SK-N-SH treated with all-trans-retinoic acid at 6 μM for 48 hours (cell line): ENCODE data around the gene PTPRG.

Source experiments
- ATAC-seq: fragments of 200-7000 bp; cut with Tn5 transposase; 3 replicates; pipeline ENCODE4 v1.9.1; 2020; ENCODE audit warnings: mild to moderate bottlenecking, moderate library complexity
- ARNTL ChIP-seq: fragments of 450-650 bp; formaldehyde crosslinking; IDR thresholded peaks from 2 replicates; pipeline ENCODE4 v1.5.0; 2020; ENCODE audit warnings: low read depth, mild to moderate bottlenecking, moderate library complexity, borderline replicate concordance
- BACH2 ChIP-seq: fragments of 250-450 bp; sonication (Bioruptor Pico); IDR thresholded peaks from 2 replicates; pipeline ENCODE4 v1.9.0; 2021; ENCODE audit warnings: mild to moderate bottlenecking, borderline replicate concordance
- CSDC2 ChIP-seq: fragments of 250-450 bp; sonication (Bioruptor Pico); IDR thresholded peaks from 2 replicates; pipeline ENCODE4 v1.5.0; 2020; ENCODE audit warnings: mild to moderate bottlenecking, moderate library complexity
- ESRRG ChIP-seq: fragments of 250-450 bp; sonication (Bioruptor Pico); IDR thresholded peaks from 2 replicates; pipeline ENCODE4 v1.6.1; 2021; ENCODE audit warnings: mild to moderate bottlenecking
- GLIS3 ChIP-seq: fragments of 250-450 bp; sonication (Bioruptor Pico); IDR thresholded peaks from 2 replicates; pipeline ENCODE4 v1.5.0; 2020; ENCODE audit warnings: mild to moderate bottlenecking, moderate library complexity
- ISL1 ChIP-seq: fragments of 250-450 bp; sonication (Bioruptor Pico); IDR thresholded peaks from 2 replicates; pipeline ENCODE4 v2.1.2; 2022; ENCODE audit warnings: mild to moderate bottlenecking, moderate library complexity
- OSR1 ChIP-seq: fragments of 250-450 bp; sonication (Bioruptor Pico); IDR thresholded peaks from 2 replicates; pipeline ENCODE4 v1.8.0; 2022; ENCODE audit warnings: moderate library complexity, mild to moderate bottlenecking, inconsistent platforms
- PPARA ChIP-seq: fragments of 250-450 bp; sonication (Bioruptor Pico); IDR thresholded peaks from 2 replicates; pipeline ENCODE4 v1.5.0; 2020; ENCODE audit warnings: mild to moderate bottlenecking, borderline replicate concordance
- SNAI2 ChIP-seq: fragments of 250-450 bp; sonication (Bioruptor Pico); IDR thresholded peaks from 2 replicates; pipeline ENCODE4 v1.5.0; 2020; ENCODE audit warnings: mild to moderate bottlenecking, moderate library complexity
- TCF4 ChIP-seq: fragments of 250-450 bp; sonication (Bioruptor Pico); IDR thresholded peaks from 2 replicates; pipeline ENCODE4 v1.8.0; 2021; ENCODE audit warnings: mild to moderate bottlenecking, moderate library complexity, borderline replicate concordance
- TOX ChIP-seq: fragments of 250-450 bp; sonication (Bioruptor Pico); IDR thresholded peaks from 2 replicates; pipeline ENCODE4 v1.8.0; 2021; ENCODE audit warnings: mild to moderate bottlenecking, moderate library complexity, borderline replicate concordance
- ZC3H10 ChIP-seq: fragments of 250-450 bp; sonication (Bioruptor Pico); IDR thresholded peaks from 2 replicates; pipeline ENCODE4 v1.5.1; 2021; ENCODE audit warnings: mild to moderate bottlenecking, moderate library complexity
- ZFP3 ChIP-seq: fragments of 250-450 bp; sonication (Bioruptor Pico); IDR thresholded peaks from 2 replicates; pipeline ENCODE4 v1.5.0; 2020; ENCODE audit warnings: mild to moderate bottlenecking, moderate library complexity
- ZFP30 ChIP-seq: fragments of 450-650 bp; formaldehyde crosslinking; IDR thresholded peaks from 2 replicates; pipeline ENCODE4 v1.5.0; 2022; ENCODE audit warnings: mild to moderate bottlenecking, moderate library complexity
- ZNF565 ChIP-seq: fragments of 450-650 bp; formaldehyde crosslinking; conservative IDR thresholded peaks from 2 replicates; pipeline ENCODE4 v1.5.0; 2020; ENCODE audit warnings: low read depth, mild to moderate bottlenecking, moderate library complexity
- ZNF70 ChIP-seq: fragments of 450-650 bp; formaldehyde crosslinking; IDR thresholded peaks from 2 replicates; pipeline ENCODE4 v1.5.0; 2020; ENCODE audit warnings: mild to moderate bottlenecking, moderate library complexity
- ZNF8 ChIP-seq: fragments of 450-650 bp; formaldehyde crosslinking; IDR thresholded peaks from 2 replicates; pipeline ENCODE4 v1.5.0; 2020; ENCODE audit warnings: mild to moderate bottlenecking, moderate library complexity
- TF ChIP-seq, protein P1 (sequence below): fragments of 250-450 bp; sonication (Bioruptor Pico); IDR thresholded peaks from 2 replicates; pipeline ENCODE4 v1.5.1; 2020; ENCODE audit warnings: low read depth, mild to moderate bottlenecking, moderate library complexity
- TF ChIP-seq, protein P2 (sequence below): fragments of 250-450 bp; sonication (Bioruptor Pico); IDR thresholded peaks from 2 replicates; pipeline ENCODE4 v1.8.0; 2020; ENCODE audit warnings: mild to moderate bottlenecking, moderate library complexity, borderline replicate concordance
- TF ChIP-seq, protein P3 (sequence below): fragments of 250-450 bp; sonication (Bioruptor Pico); IDR thresholded peaks from 2 replicates; pipeline ENCODE4 v1.8.0; 2021; ENCODE audit warnings: low read depth, mild to moderate bottlenecking, moderate library complexity, borderline replicate concordance
- TF ChIP-seq, protein P4 (sequence below): fragments of 250-450 bp; sonication (Bioruptor Pico); IDR thresholded peaks from 2 replicates; pipeline ENCODE4 v1.5.0; 2020; ENCODE audit warnings: mild to moderate bottlenecking, moderate library complexity
- TF ChIP-seq, protein P5 (sequence below): fragments of 250-450 bp; sonication (Bioruptor Pico); IDR thresholded peaks from 2 replicates; pipeline ENCODE4 v1.5.1; 2021; ENCODE audit warnings: mild to moderate bottlenecking, moderate library complexity

The PTPRG gene

DNA sequence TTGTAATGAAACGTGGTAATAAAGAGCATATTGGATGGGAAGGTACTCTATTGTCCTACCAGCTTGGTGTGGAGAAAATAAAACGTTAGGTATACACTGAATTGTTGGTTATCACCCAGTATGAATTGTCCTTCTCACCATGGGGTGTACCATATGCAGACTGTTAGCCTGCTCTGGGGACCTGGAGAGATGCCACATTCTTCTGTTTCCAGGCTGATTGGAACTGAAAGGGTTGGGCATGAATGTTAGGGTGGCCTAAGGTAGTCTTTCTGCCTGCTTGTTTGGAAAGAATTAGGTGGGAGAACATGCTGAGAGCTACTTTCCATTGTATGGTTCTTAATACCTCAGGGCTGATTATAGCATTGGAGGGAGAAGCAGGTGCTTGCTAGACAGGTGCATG lies 340.6 kb downstream of the PTPRG start:
- TF ChIP-seq ZFP30 (CRISPR knock-in tag) (no peak), PPARA (no peak), BACH2 (CRISPR knock-in tag) (no peak), GLIS3 (no peak), ESRRG (no peak), TCF4 (CRISPR knock-in tag) (no peak), CSDC2 (CRISPR knock-in tag) (no peak), ZNF8 (CRISPR knock-in tag) (no peak), SNAI2 (CRISPR knock-in tag) (no peak), ARNTL (CRISPR knock-in tag) (no peak), ISL1 (CRISPR knock-in tag) (no peak), ZNF565 (CRISPR knock-in tag) (no peak), ZFP3 (CRISPR knock-in tag) (no peak), ZC3H10 (CRISPR knock-in tag) (no peak), TOX (CRISPR knock-in tag) (no peak), OSR1 (no peak), ZNF70 (no peak)
- TF ChIP-seq, protein P1, sequence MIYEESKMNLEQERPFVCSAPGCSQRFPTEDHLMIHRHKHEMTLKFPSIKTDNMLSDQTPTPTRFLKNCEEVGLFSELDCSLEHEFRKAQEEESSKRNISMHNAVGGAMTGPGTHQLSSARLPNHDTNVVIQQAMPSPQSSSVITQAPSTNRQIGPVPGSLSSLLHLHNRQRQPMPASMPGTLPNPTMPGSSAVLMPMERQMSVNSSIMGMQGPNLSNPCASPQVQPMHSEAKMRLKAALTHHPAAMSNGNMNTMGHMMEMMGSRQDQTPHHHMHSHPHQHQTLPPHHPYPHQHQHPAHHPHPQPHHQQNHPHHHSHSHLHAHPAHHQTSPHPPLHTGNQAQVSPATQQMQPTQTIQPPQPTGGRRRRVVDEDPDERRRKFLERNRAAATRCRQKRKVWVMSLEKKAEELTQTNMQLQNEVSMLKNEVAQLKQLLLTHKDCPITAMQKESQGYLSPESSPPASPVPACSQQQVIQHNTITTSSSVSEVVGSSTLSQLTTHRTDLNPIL (CRISPR knock-in tag), result no peak
- TF ChIP-seq, protein P2, sequence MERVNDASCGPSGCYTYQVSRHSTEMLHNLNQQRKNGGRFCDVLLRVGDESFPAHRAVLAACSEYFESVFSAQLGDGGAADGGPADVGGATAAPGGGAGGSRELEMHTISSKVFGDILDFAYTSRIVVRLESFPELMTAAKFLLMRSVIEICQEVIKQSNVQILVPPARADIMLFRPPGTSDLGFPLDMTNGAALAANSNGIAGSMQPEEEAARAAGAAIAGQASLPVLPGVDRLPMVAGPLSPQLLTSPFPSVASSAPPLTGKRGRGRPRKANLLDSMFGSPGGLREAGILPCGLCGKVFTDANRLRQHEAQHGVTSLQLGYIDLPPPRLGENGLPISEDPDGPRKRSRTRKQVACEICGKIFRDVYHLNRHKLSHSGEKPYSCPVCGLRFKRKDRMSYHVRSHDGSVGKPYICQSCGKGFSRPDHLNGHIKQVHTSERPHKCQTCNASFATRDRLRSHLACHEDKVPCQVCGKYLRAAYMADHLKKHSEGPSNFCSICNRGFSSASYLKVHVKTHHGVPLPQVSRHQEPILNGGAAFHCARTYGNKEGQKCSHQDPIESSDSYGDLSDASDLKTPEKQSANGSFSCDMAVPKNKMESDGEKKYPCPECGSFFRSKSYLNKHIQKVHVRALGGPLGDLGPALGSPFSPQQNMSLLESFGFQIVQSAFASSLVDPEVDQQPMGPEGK (CRISPR knock-in tag), result no peak
- TF ChIP-seq, protein P3, sequence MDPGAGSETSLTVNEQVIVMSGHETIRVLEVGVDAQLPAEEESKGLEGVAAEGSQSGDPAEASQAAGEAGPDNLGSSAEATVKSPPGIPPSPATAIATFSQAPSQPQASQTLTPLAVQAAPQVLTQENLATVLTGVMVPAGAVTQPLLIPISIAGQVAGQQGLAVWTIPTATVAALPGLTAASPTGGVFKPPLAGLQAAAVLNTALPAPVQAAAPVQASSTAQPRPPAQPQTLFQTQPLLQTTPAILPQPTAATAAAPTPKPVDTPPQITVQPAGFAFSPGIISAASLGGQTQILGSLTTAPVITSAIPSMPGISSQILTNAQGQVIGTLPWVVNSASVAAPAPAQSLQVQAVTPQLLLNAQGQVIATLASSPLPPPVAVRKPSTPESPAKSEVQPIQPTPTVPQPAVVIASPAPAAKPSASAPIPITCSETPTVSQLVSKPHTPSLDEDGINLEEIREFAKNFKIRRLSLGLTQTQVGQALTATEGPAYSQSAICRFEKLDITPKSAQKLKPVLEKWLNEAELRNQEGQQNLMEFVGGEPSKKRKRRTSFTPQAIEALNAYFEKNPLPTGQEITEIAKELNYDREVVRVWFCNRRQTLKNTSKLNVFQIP, result no peak
- ATAC-seq, result no peak

DNA sequence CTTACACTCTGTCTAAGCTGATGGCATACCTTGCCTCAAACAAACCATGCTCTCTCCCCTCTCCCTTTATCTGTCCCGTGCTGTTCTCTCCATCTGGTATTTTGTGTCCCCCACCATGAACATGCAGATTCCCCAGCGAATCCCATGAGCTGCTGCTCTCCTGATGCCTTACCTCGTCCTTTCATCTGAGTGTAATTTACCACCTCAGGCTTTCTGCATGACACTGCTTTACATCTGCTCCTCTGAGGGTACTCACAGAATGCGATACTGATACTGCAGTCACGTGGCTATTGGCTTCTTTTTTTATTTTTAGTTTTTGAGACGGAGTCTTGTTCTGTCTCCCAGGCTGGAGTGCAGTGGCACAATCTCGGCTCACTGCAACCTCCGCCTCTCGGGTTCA lies 341.7 kb downstream of the PTPRG start:
- TF ChIP-seq TCF4 (CRISPR knock-in tag) (no peak), ZNF70 (no peak), SNAI2 (CRISPR knock-in tag) (no peak), ARNTL (CRISPR knock-in tag) (no peak), GLIS3 (no peak), ZFP30 (CRISPR knock-in tag) (no peak), ISL1 (CRISPR knock-in tag) (no peak), ZNF8 (CRISPR knock-in tag) (no peak), TOX (CRISPR knock-in tag) (no peak), CSDC2 (CRISPR knock-in tag) (no peak), ZC3H10 (CRISPR knock-in tag) (no peak), OSR1 (no peak), PPARA (no peak)
- TF ChIP-seq, protein P4, sequence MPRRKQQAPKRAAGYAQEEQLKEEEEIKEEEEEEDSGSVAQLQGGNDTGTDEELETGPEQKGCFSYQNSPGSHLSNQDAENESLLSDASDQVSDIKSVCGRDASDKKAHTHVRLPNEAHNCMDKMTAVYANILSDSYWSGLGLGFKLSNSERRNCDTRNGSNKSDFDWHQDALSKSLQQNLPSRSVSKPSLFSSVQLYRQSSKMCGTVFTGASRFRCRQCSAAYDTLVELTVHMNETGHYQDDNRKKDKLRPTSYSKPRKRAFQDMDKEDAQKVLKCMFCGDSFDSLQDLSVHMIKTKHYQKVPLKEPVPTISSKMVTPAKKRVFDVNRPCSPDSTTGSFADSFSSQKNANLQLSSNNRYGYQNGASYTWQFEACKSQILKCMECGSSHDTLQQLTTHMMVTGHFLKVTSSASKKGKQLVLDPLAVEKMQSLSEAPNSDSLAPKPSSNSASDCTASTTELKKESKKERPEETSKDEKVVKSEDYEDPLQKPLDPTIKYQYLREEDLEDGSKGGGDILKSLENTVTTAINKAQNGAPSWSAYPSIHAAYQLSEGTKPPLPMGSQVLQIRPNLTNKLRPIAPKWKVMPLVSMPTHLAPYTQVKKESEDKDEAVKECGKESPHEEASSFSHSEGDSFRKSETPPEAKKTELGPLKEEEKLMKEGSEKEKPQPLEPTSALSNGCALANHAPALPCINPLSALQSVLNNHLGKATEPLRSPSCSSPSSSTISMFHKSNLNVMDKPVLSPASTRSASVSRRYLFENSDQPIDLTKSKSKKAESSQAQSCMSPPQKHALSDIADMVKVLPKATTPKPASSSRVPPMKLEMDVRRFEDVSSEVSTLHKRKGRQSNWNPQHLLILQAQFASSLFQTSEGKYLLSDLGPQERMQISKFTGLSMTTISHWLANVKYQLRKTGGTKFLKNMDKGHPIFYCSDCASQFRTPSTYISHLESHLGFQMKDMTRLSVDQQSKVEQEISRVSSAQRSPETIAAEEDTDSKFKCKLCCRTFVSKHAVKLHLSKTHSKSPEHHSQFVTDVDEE (CRISPR knock-in tag), result no peak
- TF ChIP-seq, protein P5, sequence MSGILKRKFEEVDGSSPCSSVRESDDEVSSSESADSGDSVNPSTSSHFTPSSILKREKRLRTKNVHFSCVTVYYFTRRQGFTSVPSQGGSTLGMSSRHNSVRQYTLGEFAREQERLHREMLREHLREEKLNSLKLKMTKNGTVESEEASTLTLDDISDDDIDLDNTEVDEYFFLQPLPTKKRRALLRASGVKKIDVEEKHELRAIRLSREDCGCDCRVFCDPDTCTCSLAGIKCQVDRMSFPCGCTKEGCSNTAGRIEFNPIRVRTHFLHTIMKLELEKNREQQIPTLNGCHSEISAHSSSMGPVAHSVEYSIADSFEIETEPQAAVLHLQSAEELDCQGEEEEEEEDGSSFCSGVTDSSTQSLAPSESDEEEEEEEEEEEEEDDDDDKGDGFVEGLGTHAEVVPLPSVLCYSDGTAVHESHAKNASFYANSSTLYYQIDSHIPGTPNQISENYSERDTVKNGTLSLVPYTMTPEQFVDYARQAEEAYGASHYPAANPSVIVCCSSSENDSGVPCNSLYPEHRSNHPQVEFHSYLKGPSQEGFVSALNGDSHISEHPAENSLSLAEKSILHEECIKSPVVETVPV (CRISPR knock-in tag), result no peak
- TF ChIP-seq, protein P1 (CRISPR knock-in tag), result no peak
- TF ChIP-seq, protein P3, result no peak
- TF ChIP-seq, all 23 proteins: peak for 0
- no peak for ATAC-seq
